ENCODE data around the gene FAAP24.
"Not testable (repeated sequence)": the region's sequence is repeated elsewhere in the genome, so short reads cannot be mapped to it uniquely, and the experiment has no call there.

FAAP24 gene

DNA sequence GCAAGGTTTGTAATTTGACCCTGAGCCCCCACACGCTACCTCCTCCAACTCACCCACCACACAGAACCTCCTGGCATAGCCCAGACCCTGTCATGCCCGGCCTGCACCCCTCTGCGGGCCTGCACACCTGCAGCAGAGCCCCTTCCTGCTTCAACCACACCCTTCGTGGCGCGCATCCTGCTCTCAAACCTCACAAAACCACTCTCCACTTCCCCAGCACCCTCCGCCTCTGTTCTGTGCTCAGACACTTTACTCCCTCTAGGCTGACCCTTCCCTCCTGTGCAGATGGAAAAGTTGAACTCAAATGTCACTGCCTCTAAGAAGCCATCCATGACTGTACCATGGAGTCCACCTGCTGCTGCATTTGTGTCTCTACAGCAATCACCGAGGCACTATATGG is 28.5 kb downstream of the FAAP24 start:
- peak in 1 of 4 experiments; percentile 3 for DNase-seq

DNA sequence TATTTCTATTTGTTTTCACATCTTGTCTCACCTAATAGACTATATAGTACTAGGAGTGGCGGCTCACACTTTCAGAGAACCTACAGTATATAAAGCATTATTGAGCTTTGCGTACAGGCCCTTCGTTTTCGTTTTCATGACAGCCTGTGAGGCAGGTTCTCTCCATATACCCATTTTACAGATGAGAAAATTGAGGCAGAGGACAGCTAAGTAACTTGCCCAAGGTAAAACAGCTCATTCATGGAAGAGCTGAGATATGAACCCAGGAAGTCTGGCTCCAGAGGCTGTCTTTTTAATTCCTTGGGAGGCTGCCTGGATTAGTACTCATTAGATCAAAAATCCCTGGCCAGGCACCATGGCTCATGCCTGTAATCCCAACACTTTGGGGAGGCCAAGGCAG is 28.9 kb downstream of the FAAP24 start:
- DNase-seq = no peak

DNA sequence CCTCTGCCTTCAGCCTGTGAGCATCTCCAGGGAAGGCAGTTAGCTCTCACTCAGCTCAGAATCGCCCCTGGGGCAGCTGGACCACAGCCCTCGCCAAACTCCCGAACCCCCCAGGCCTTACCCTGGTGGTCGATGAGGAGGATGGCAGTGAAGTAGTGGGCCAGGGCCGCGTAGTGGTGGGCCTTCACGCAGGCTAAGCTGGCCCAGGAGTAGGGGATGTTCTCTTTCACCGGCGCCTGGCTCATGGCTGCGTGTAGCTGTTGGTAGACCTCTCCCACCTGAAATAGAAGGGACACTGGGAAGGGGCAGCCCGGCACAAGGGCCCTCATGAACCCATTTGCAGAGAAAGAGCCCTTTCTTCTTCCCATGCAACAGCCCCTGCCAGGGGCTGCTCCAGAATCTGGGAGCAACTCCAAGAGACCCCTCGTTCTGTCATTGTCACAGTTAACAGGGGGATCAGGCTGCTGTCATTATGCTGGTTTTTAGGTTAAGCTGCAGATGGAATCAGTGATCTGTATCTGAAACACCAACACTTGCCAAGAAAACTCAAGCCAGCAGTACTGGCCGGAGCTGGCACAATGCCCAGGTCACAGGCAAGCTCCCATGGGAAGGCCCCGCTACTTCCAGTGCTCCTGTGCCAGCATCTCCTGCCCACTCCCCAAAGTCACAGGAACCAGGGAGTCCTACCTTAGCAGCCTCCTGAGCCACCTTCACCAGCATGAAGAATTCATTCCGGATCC is 30.3 kb downstream of the FAAP24 start:
- not testable (repeated sequence) for DNase-seq

DNA sequence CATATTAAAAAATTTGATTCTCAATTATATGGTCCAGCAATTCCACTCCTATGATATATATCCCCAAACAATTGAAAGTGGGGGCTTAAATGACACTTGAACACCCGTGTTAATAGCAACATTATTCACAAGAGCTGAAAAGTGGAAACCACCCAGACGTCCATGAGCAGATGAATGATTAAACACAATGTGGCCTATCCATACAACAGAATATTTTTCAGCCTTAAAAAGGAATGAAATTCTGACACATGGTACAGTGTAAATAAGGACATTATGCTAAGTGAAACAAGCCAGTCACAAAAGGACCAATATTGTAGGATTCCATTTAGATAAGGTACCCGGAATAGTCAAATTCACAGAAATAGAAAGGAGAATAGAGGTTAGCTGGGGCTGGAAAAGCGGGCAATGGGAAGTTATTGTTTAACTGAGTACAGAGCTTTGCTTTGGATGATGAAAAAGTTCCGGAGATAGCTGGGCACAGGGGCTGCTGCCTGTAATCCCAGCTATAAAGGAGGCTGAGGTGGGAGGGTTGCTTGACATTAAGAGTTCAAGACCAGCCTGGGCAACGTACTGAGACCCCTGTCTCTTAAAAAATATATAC is 31.5 kb downstream of the FAAP24 start:
- not testable (repeated sequence) for DNase-seq

DNA sequence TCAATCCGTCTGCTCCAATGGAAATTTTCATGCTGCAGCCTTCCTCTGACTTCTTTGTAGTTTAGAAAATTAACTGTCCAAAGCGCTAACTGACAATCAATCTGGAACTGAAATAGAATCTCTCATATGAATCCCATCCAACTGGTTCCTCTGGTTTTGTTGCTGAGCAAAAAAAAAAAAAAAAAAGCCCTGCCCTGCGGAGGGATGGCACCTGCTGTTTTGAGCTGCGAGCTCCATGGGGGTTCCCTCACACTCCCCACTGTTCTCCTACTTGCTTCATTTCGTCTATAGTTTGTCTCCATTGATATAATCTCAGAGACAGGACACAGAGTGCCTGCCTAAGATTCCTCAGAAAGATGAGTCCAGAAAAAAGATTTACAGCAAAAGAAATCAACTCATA is 33.4 kb downstream of the FAAP24 start:
- no peak for DNase-seq

DNA sequence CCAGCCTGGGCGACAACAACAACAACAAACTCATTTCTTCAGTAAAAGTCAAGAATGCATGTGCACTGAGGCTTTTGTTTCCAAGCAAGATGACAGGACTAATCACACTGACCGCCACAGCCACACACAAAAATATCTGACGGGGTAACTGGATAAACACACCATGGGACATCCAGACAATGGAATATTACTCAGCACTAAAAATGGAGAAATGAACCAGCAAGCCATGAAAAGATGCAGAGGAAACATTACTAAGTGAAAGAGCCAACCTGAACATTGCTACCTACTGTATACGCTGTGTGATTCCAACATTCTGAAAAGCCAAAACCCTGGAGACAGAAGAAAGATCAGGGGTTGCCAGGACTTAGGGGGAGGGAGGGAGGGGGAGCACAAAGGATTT is 36.7 kb downstream of the FAAP24 start:
- DNase-seq = no peak

DNA sequence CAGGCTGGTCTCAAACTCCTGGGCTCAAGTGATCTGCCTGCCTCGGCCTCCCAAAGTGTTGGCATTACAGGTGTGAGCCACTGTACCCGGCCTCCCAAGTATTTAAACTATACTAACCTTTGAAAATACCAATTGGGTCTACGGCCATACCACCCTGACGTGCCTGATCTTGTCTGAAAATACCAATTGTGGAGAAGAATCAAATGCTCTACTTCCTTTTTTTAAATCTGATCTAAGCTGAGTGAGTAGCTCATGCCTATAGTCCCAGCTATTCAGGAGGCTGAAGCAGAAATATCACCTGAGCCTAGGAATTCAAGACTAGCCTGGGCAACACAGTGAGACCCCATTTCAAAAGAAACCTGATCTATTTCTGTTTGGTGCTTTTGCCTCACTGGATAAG is 38.8 kb downstream of the FAAP24 start:
- not testable (repeated sequence) for DNase-seq

DNA sequence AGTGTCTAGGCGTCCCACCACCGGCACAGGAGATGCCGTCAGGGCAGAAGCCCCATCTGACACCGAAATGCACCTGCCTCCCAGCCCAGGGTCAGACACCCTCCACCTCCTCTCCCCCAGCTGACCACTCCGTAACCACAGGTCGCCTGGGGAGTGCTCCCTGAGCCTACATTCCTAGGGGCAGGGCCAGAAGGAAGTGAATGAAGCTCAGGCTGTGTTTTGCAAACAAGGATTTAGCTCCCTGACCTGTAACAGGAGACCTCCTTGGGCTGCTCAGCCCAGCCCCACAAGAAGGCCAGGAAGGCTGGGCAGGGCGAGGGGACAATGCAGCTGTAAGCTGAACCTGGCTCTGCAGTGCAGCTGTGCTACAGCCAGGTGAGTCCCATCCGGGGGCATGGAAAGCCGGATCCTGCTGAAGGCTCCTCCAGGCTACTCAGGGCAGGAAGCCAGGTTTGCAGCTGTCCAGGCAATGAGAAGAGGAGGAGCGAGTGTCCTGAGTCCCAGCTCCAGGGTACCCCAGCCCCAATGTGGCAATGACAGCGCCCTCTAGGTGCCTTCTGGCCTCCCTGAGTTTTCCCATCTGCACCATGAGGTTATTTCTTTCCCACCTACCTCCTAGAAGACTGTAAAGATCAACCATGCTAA is 50.6 kb downstream of the FAAP24 start:
- no peak for DNase-seq

DNA sequence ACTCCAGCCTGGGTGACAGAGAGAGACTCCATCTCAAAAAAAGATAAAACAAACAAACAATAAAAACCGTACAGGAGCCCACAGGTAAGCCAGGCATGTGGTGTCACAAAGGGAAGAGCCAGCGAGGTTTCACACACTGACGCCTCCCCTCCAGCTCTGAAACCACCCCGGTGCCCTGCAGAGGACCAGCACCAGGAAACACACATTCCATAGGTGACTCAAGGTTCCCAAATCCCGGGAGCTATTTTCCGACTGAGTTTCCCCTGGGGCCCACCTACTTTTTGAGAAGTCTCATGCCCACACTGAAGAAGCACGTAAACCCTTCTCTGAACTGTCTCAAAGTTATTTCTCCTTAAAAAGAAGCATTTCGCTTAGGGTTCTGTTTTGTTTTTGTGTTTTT is 52.4 kb downstream of the FAAP24 start:
- no peak for DNase-seq

DNA sequence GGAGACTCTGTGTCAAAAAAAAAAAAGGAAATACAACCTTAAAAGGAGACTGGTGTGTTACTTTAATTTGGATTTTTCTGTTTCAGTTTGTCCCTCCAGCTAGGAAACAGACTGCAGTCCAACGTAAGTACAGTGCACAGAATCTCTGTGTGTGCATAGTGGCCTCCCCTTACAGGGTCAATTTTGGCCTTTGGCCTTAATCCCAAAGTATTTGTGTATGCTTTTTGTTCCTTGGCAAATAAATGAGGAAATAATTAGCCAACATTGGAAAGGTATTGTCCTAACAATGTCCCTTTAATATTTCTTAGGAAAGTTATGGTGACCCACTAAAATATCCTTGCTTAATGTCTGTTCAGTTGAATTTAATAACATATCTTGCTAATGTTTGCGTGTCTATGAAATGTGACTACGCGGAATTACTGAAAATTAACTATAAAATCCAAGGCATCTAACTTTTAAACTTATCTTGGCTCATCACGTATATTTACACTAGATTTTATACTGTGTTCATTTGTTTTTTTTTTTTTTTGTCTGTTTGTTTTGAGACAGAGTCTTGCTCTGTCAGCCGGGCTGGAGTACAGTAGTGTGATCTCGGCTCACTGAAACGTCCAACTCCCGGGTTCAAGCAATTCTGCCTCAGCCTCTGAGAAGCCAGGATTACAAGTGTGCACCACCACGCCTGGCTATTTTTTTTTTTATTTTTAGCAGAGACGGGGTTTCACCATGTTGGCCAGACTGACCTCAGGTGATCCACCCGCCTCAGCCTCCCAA is 53.6 kb downstream of the FAAP24 start:
- not testable (repeated sequence) for DNase-seq

DNA sequence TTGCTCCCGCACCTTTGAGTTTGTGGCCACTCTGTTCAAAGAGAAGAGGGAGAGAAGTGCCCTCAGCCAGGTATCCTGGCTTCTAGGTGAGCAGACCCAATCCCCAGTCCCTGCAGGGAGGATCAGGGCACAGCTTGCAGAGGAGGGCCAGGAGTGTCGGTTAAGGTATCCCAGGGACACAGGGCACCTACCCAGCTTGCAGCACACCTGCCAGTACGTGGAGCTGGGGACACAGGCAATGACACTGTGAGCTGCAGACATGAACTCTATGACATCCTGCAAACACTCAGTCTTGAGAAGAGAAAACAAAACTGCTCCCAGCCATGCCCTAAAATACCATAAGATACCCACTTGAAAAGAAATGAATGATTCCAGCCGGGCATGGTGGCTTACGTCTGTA is 54.6 kb downstream of the FAAP24 start:
- not testable (repeated sequence) for DNase-seq
